T47D (cell line): Measurements from ENCODE around the gene PRDM8.

Experiments used
- DNase-seq, 2 experiments: peaks; one replicate each; pipeline versions ENCODE4 v3.0.0 to v3.0.0-alpha.2; 2011 to 2012; ENCODE audit warnings: low read depth in 1 of 2, low spot score in 1 of 2
- JUND ChIP-seq: IDR thresholded peaks from 2 replicates; pipeline ENCODE4 v1.6.1; 2012; ENCODE audit warnings: low read depth
- in situ Hi-C: cut with HindIII; loops from 2 replicates; pipeline ENCODE4 v1.10.0; 2016; ENCODE audit warnings: low sequenced_read_pairs, low pct_unique_long_range_greater_than_20kb

Gene PRDM8

DNA sequence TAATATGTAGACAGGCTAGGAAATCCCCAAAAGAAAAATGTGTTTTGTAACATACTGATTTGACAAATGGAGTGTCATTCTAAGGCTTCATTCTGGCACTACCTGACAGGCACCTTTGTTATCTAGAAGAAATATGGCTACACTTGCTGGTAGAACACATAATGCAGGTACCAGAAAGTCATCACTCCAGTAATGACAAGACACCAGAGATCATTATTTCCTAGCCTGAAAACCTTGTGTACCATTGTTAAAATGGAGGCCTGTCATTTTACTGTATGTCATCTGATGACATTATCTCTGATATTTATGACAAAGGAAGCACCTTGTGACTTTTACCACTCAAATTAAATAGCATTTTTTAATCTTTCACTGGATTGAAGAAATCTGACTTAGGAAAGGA lies 55.6 kb downstream of the PRDM8 start:
- no peak for TF ChIP-seq JUND
- in situ Hi-C loops: no loop called here
- DNase-seq: no peak

DNA sequence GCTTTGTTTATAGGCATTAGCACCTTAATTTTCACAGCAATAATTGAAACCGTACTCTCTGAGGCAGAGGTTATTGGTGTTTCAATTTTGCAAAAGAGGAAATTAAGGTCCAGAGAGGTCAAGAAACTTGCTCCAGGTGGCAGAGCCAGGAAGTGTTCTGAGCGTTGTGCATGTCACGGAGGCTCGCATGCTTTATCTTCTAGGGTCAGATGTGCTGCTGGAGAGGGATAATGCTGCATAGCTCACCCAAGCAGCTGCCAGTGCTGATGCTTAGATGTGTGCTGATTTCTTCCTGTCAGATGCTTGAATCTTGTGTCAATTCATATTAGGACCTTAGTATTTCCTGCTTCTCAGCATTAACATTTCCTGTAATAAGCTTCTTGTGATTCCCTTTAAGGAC lies 56.2 kb downstream of the PRDM8 start:
- no peak for TF ChIP-seq JUND
- in situ Hi-C loops: no loop called here
- DNase-seq: no peak
